ENCODE data around the gene ACYP2.

Gene ACYP2

DNA sequence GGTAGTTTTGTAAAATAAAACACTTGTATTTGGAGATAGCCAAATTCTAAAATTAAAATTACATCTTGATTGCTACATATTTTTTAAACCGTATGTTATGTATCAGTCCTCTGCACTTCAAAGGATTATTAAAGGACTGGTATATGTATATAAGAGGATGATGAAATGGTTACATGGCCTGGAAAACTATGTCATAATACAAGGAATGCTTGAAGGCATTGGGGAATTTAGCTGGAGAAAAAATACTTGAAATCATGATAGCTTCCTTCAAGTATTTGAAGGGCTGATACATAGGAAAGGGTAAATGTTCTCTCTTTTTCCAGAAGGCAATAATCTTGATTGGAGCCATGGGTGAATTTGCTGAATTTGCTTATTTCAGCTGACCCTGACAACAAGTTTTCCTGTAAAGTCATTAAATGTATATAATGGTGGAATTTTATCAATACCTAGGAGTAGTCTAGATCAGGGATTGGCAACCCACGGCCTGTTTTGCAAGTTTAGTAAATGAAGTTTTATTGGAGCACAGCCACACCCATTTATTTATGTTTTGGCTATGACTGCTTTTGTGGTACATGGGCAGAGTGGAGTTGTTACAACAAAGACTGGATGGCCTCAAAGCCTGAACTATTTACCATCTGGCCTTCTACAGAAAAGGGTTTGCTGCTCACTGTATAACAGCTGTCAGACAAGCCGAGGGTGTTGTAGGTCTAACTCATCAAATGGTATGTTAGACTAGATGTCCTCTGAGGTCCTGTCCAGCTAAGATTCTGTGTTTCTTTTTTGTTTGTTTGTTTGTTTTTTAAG is 34.4 kb downstream of the ACYP2 start:
- DNase-seq (ENCODE audit: low read depth, low spot score): no peak

DNA sequence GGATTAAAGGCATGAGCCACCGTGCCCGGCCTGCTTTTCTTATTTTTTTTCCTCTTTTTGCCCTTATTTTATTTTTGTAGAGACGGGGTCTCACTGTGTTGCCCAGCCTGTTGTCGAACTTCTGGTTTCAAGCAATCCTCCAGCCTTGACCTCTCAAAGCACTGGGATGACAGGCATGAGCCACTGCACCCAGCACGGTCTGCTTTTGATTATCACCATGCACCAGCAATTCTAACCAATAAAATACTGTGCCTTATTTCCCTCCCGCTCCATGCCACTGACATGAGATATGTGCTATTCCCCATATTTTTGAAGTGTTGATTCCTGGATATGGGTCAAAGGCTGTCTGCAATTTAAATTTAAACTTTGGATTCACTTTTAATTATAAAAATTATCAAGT is 42.9 kb downstream of the ACYP2 start:
- DNase-seq (ENCODE audit: low read depth, low spot score): no peak

- no peak for DNase-seq (ENCODE audit: low read depth, low spot score)
These were observed 46.4 kb downstream of the ACYP2 start for GRCh38 chr2:54161660-54162424.

DNA sequence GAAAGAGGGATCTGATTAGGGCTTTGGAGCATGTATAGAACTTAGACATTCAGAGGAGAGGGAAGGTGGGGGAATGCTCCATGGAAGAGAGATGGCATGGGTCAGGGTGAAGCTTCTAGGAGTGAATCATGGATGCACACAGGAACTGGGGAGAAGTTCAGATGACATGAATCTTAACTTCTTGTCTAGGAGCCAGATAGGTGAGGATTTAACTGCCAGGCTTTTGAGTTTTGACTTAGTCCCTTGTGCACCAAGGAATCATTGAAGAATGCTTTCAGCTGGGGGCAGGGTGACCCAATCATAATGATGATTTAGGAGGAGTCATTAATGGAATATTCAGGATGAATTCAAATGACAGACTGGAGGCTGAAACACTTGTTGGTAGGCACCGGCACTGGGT is 48.7 kb downstream of the ACYP2 start:
- DNase-seq (ENCODE audit: low read depth, low spot score): no peak

GRCh38 chr2:54166121-54166773 is 50.8 kb downstream of the ACYP2 start:
- no peak for DNase-seq (ENCODE audit: low read depth, low spot score)

GRCh38 chr2:54176577-54176976 is 61.2 kb downstream of the ACYP2 start:
- peak; percentile 74 for DNase-seq (ENCODE audit: low read depth, low spot score)

DNA sequence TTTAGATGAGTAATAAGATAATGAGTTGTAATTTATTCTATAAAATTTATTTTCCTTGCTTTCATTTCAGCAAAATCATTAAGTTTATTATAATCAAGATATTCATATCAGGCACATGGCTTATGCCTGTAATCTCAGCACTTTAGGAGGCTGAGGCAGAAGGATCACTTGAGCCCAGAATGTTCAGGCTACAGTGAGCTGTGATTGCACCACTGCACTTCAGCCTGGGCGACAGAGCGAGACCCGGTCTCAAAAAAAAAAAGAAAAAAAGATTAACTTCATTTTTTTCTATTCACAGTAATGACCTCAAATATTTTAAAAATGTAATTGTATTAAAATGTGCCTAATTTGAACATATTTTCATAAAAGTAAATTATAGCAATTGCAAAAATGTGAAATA is 67.9 kb downstream of the ACYP2 start:
- DNase-seq (ENCODE audit: low read depth, low spot score): no peak

- DNase-seq (ENCODE audit: low read depth, low spot score): no peak
These were observed 68.6 kb downstream of the ACYP2 start for GRCh38 chr2:54183972-54184371.

GRCh38 chr2:54185105-54185504 is 69.7 kb downstream of the ACYP2 start:
- DNase-seq (ENCODE audit: low read depth, low spot score): no peak

GRCh38 chr2:54187331-54187730 is 71.9 kb downstream of the ACYP2 start:
- DNase-seq (ENCODE audit: low read depth, low spot score): no peak

- DNase-seq (ENCODE audit: low read depth, low spot score): no peak
These were observed 74.1 kb downstream of the ACYP2 start for GRCh38 chr2:54189539-54189938.

DNA sequence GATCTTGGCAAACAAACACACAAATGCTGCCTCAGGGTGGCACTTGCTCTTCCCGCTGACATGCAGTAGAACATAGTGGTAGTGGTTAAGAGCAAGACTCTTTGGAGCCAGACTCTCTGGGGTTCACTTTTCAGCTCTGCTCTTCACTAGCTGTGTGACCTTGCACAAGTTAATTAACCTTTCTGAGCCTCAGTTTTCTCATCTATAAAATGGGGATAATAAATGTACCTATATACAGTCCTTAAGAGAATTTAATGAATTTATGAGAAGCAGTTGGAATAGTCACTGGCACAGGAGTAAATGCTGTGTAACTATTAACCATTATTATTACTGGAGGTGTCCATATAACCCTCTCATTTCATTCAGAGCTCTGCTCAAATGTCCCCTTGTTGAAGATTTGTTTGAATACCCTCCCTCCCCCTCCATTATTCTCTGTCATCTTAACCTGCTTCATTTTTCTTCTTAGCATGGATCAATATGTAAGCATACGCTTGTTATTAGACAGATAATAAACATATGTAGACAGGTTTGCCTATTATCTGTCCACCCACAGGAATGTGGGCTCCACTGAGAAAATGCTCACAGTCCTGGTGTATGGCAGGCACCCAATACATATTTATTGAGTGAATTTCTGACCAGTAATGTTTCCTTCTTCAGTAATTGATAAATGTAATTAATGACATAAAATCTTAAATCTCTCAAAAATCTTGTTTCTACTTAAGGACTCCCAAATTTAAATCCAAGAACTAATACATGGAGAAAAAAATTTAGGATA is 76.1 kb downstream of the ACYP2 start:
- DNase-seq (ENCODE audit: low read depth, low spot score): peak; percentile 5

DNA sequence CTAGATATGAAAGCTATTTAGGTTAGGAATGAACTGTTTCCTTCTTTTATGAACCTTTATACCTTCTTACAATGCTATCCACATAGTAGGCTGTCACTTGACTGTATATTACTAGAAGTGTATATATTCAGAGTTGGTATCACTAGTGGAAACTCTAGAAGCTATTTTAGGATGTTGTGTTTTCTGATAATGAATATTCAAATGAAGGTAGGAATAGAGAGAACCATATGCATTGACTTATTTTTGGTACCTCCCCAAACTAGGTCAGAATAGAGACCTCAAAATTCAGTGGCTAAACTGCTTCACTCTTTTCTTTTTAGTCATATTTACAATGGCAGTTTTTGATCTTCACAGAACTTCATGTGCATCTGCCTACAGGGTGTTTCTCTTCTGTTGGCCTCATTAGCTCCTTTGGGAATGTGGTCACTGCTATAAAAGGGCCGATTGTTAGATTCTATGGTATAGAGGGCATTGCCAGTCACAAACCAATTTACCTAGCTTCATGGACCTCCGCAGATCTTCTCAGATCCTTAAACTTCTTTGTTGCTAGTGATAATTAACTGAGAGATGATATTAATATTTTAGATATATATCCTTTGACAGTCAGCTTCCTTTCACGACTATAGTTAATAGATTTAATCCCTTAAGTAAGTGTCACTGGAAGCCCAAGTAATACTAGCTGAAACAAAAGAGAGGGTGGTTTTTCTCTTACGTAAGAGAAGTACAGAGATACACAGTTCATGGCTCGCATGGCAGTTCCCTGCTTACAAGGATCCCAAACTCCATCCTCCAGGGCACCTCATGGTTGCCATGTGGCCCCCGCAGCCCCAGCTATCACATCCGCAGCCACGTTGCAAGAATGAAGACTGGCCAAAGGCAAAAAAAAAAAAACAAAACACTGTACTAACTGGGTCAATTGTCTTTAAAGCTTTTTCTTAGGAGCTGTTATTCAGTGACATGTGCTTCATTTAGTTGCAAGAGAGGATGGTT is 79.6 kb downstream of the ACYP2 start:
- DNase-seq (ENCODE audit: low read depth, low spot score): no peak

- DNase-seq (ENCODE audit: low read depth, low spot score): no peak
These were observed 81.2 kb downstream of the ACYP2 start for GRCh38 chr2:54196646-54197045.

- peak; percentile 59 for DNase-seq (ENCODE audit: low read depth, low spot score)
These were observed 89.1 kb downstream of the ACYP2 start for GRCh38 chr2:54204476-54204875.

DNA sequence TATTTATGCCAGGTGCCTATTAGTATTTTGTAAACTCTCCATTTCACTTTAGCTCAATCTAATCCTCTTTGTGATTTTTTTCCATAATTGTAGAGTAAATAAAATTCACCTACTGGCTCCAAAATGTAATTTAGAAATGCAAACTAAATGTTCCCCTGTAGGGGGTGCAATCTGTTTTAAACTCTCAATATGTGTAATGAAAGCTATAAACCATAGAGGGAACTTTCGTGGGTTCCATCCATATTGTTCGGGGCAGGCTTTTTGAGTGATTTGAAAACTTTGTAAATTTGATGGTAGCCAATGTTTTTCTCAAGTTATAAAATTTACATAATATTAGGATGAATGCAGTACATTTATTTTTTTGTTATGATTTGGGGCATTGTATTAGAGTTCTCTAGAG is 91.2 kb downstream of the ACYP2 start:
- DNase-seq (ENCODE audit: low read depth, low spot score): peak; percentile 41

DNA sequence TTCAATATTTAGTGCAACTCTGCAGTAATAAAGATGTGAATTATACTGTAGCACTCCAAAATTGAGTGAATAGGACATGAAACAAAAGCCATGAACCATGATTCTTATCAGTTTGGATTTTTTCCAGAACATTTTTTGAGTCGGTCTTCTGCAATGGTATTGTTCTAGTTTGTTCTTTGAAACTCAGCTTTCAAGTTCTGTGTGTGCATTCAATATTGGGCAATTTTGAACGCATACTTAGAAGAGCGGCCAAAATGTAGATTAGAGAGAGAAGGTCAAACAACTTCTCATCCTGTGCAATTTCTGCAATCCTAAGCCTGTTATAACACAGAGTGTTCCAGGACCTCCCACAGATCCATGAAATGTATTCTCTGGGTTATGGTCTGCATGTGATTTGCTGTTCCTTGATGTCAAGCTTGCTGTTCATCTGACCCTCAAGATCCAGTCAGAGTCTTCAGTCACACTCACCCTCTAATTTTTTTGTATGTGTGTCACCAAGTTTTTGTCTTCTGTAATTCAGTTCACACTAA is 92.3 kb downstream of the ACYP2 start:
- peak; percentile 5 for DNase-seq (ENCODE audit: low read depth, low spot score)

DNA sequence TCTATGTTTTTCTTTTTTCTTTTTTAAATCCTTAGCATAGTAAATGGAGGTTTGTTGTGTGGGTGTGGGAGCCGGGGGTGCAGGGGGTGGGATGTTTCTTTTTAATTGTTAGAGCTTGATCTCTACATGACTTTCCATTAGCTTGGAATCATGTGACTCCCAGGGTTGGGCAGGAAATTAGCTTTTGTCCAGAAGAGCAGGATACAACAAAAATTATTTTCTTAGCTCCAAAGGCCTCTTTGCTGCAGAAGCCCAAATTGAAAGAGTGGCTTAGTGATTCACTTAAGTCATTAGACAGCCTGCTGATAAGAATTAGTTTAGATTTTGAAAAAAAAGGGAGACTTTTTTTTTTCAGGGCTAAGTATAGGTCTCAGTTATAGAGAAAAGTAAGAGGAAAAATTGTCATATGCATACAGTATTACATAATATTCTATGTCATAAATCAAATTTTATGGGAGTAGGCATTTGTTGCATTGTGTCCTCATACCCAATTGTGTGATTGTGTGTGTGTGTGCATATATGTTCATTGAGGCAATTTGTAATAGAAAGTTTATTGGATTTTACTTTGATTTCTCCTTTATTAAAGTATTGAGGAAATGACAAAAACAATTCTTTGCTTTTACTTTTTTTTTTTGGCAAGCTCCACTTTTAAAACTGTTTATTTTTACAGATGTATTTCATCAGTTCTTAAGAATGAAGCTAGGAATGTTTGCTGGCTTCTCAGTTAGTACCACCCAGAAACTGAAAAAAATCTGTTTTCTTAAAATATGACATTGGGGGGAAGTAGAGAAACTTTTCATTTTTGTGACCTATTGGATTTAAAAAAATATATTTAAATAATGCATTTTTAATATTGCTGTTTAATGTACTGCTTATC is 93.2 kb downstream of the ACYP2 start:
- DNase-seq (ENCODE audit: low read depth, low spot score): peak; percentile 16

GRCh38 chr2:54209379-54209778 is 94.0 kb downstream of the ACYP2 start:
- peak; percentile 2 for DNase-seq (ENCODE audit: low read depth, low spot score)
